ENCODE results near the gene ARAP1. TPM values are rescaled to one million over a fixed set of nuclear protein-coding genes. Genes with fewer than 3 reads are reported as not detected.
A peak's percentile ranks its signal among the peaks of the same experiment; 100 is the strongest.

ARAP1 gene
- polyA plus RNA-seq, 1 experiment = 52.4 TPM

GRCh38 chr11:72696866-72697700 is 55.1 kb downstream of the ARAP1 start:
- CTCF ChIA-PET = no interaction called here
- H3K27ac ChIP-seq (ENCODE audit: low read depth, low read length) = no peak overlapping the region
- no peak for DNase-seq (ENCODE audit: low read depth, low spot score)
- no peaks in the 10 kb centered on the region for H3K27me3 ChIP-seq (ENCODE audit: control insufficient read depth, insufficient read depth, low read length)
- POLR2A ChIA-PET = no interaction called here
- no peaks in the 10 kb centered on the region; the same call in 1 of the 2 replicates for H3K9me3 ChIP-seq (ENCODE audit: control insufficient read depth, insufficient read depth, low read length)
- no peak overlapping the region for H3K4me3 ChIP-seq (ENCODE audit: low read depth, low read length)
- TF ChIP-seq CTCF (IDR thresholded peaks at IDR 0.05; ENCODE audit: low read depth, low read length) = no peak

GRCh38 chr11:72695354-72695753 is 56.9 kb downstream of the ARAP1 start:
- H3K9me3 ChIP-seq (ENCODE audit: control insufficient read depth, insufficient read depth, low read length) = no peaks in the 10 kb centered on the region; the same call in 1 of the 2 replicates
- no peak for DNase-seq (ENCODE audit: low read depth, low spot score)
- CTCF ChIA-PET = interaction anchor here (0.9 to 1.1 kb wide), 2 partner anchors 11 to 224 kb away, joined by 3 to 4 read pairs; no protein-coding TSS in a partner anchor
- no peak overlapping the region for H3K27ac ChIP-seq (ENCODE audit: low read depth, low read length)
- POLR2A ChIA-PET = no interaction called here
- H3K27me3 ChIP-seq (ENCODE audit: control insufficient read depth, insufficient read depth, low read length) = no peaks in the 10 kb centered on the region
- H3K4me3 ChIP-seq (ENCODE audit: low read depth, low read length) = no peak overlapping the region
- no peak for TF ChIP-seq CTCF (IDR thresholded peaks at IDR 0.05; ENCODE audit: low read depth, low read length)

GRCh38 chr11:72693271-72693968 is 58.8 kb downstream of the ARAP1 start:
- DNase-seq (ENCODE audit: low read depth, low spot score) = no peak
- no peak overlapping the region for H3K27ac ChIP-seq (ENCODE audit: low read depth, low read length)
- no peaks in the 10 kb centered on the region for H3K27me3 ChIP-seq (ENCODE audit: control insufficient read depth, insufficient read depth, low read length)
- H3K9me3 ChIP-seq (ENCODE audit: control insufficient read depth, insufficient read depth, low read length) = no peaks in the 10 kb centered on the region; the same call in 1 of the 2 replicates
- TF ChIP-seq CTCF (IDR thresholded peaks at IDR 0.05; ENCODE audit: low read depth, low read length) = 0 out of 2 replicates have a peak, but pooled peaks have one; percentile 2
- CTCF ChIA-PET = interaction anchor here (1.0 kb wide), 1 partner anchor 9 kb away, joined by 3 read pairs; no protein-coding TSS in a partner anchor
- POLR2A ChIA-PET = no interaction called here
- H3K4me3 ChIP-seq (ENCODE audit: low read depth, low read length) = no peak overlapping the region

- POLR2A ChIA-PET = no interaction called here
- no peak for TF ChIP-seq CTCF (IDR thresholded peaks at IDR 0.05; ENCODE audit: low read depth, low read length)
- H3K4me3 ChIP-seq (ENCODE audit: low read depth, low read length) = no peak overlapping the region
- no peaks in the 10 kb centered on the region for H3K27me3 ChIP-seq (ENCODE audit: control insufficient read depth, insufficient read depth, low read length)
- no peak overlapping the region for H3K27ac ChIP-seq (ENCODE audit: low read depth, low read length)
- H3K9me3 ChIP-seq (ENCODE audit: control insufficient read depth, insufficient read depth, low read length) = no peaks in the 10 kb centered on the region; the same call in 1 of the 2 replicates
- DNase-seq (ENCODE audit: low read depth, low spot score) = no peak
- CTCF ChIA-PET = interaction anchor here (1.0 to 1.3 kb wide), 2 partner anchors 8 to 10 kb away, joined by 3 read pairs; no protein-coding TSS in a partner anchor
These were observed 59.5 kb downstream of the ARAP1 start for GRCh38 chr11:72692498-72693237.

Data from AG04450 (cell line).